Nephron (organoid): ENCODE measurements around the gene WDR33.

Source experiments
- H3K27ac Mint-ChIP-seq, 3 experiments: 2 replicates each; pipeline ENCODE4 v1.8.0; 2020; ENCODE audit warnings: mixed read lengths in 3 of 3, mild to moderate bottlenecking in 2 of 3, moderate library complexity in 1 of 3
- H3K27me3 Mint-ChIP-seq: 2 replicates; pipeline ENCODE4 v1.8.0; 2021; ENCODE audit warnings: low read depth, mild to moderate bottlenecking, moderate library complexity, mixed read lengths
- H3K36me3 Mint-ChIP-seq: 2 replicates; pipeline ENCODE4 v1.8.0; 2020; ENCODE audit warnings: low read depth, mixed read lengths
- H3K4me1 Mint-ChIP-seq: 2 replicates; pipeline ENCODE4 v1.8.0; 2020; ENCODE audit warnings: mixed read lengths
- H3K4me3 Mint-ChIP-seq, 3 experiments: 2 replicates each; pipeline ENCODE4 v1.8.0; 2020; ENCODE audit warnings: mild to moderate bottlenecking in 3 of 3, mixed read lengths in 3 of 3, moderate library complexity in 2 of 3
- H3K9me3 Mint-ChIP-seq: 2 replicates; pipeline ENCODE4 v1.8.0; 2020; ENCODE audit warnings: mixed read lengths
- CTCF ChIP-seq, 3 experiments: fragments of 200-600 bp; sonication (generic); IDR thresholded peaks; one replicate each; pipeline ENCODE4 v1.5.0; 2021; ENCODE audit warnings: antibody characterized with exemption in 3 of 3; ENCODE audit not compliant: unreplicated experiment in 3 of 3

The WDR33 gene

GRCh38 chr2:127679680-127680361 lies 131.2 kb downstream of the WDR33 start:
- H3K27me3 Mint-ChIP-seq: peaks cover 50% of the 10 kb centered on the region
- H3K9me3 Mint-ChIP-seq: no peaks in the 10 kb centered on the region
- H3K27ac Mint-ChIP-seq: no peak overlapping the region
- H3K4me1 Mint-ChIP-seq: peaks cover 33% of the 10 kb centered on the region
- H3K4me3 Mint-ChIP-seq: no peak overlapping the region
- no peak for TF ChIP-seq CTCF (IDR thresholded peaks at IDR 0.05; ENCODE audit: unreplicated experiment in 3 of 3)
- H3K36me3 Mint-ChIP-seq: no peaks in the 10 kb centered on the region

GRCh38 chr2:127678991-127679390 lies 132.0 kb downstream of the WDR33 start:
- H3K36me3 Mint-ChIP-seq: no peaks in the 10 kb centered on the region
- H3K27ac Mint-ChIP-seq: no peak overlapping the region
- no peak overlapping the region for H3K4me3 Mint-ChIP-seq
- TF ChIP-seq CTCF (IDR thresholded peaks at IDR 0.05; ENCODE audit: unreplicated experiment in 3 of 3): no peak
- no peaks in the 10 kb centered on the region for H3K9me3 Mint-ChIP-seq
- H3K27me3 Mint-ChIP-seq: peaks cover 56% of the 10 kb centered on the region
- H3K4me1 Mint-ChIP-seq: peaks cover 33% of the 10 kb centered on the region

- H3K4me1 Mint-ChIP-seq: peaks cover 28% of the 10 kb centered on the region
- H3K27ac Mint-ChIP-seq: peak overlapping the region in 1 of 3 experiments; percentile 28
- TF ChIP-seq CTCF (IDR thresholded peaks at IDR 0.05; ENCODE audit: unreplicated experiment in 3 of 3): no peak
- H3K4me3 Mint-ChIP-seq: no peak overlapping the region
- H3K36me3 Mint-ChIP-seq: no peaks in the 10 kb centered on the region
- H3K9me3 Mint-ChIP-seq: no peaks in the 10 kb centered on the region
- peaks cover 61% of the 10 kb centered on the region for H3K27me3 Mint-ChIP-seq
Observed at GRCh38 chr2:127678531-127678930, 132.4 kb downstream of the WDR33 start.

GRCh38 chr2:127676906-127677305 lies 134.1 kb downstream of the WDR33 start:
- Mint-ChIP-seq H3K4me3 (peak overlapping the region; percentile 66 to 80 (median 75)), H3K36me3 (no peaks in the 10 kb centered on the region), H3K9me3 (no peaks in the 10 kb centered on the region), H3K27me3 (peaks cover 71% of the 10 kb centered on the region), H3K27ac (no peak overlapping the region), H3K4me1 (peaks cover 21% of the 10 kb centered on the region)
- no peak for TF ChIP-seq CTCF (IDR thresholded peaks at IDR 0.05; ENCODE audit: unreplicated experiment in 3 of 3)

- H3K36me3 Mint-ChIP-seq: no peaks in the 10 kb centered on the region
- H3K27ac Mint-ChIP-seq: peak within 1 kb of the TSS in 2 of 3 experiments; percentile 73 to 84
- peaks cover 17% of the 10 kb centered on the region for H3K4me1 Mint-ChIP-seq
- no peak for TF ChIP-seq CTCF (IDR thresholded peaks at IDR 0.05; ENCODE audit: unreplicated experiment in 3 of 3)
- peaks cover 76% of the 10 kb centered on the region for H3K27me3 Mint-ChIP-seq
- peak within 1 kb of the TSS; percentile 81 to 92 (median 91) for H3K4me3 Mint-ChIP-seq
- no peaks in the 10 kb centered on the region for H3K9me3 Mint-ChIP-seq
Observed at GRCh38 chr2:127675331-127676261, 135.4 kb downstream of the WDR33 start, which contains the start of gene LIMS2. LIMS2 (minus strand) TSS chr2:127675530; CDS start chr2:127675024, 506 bp downstream.
